Coronary artery (tissue), 2 donors: ENCODE results near the gene NPL.

Experiments used
- DNase-seq: peaks from one replicate; pipeline ENCODE4 v3.0.0-alpha.2; 2017; ENCODE audit warnings: low spot score
- H3K27ac ChIP-seq, 2 donors: fragments of 200-600 bp; sonication (generic); one replicate each; pipeline ENCODE4 v1.5.1; 2016 to 2019
- H3K4me3 ChIP-seq: fragments of 200-600 bp; sonication (generic); 2 replicates; pipeline ENCODE4 v1.5.1; 2016; ENCODE audit warnings: mild to moderate bottlenecking, moderate library complexity
- CTCF ChIP-seq: fragments of 200-600 bp; sonication (generic); IDR thresholded peaks from one replicate; pipeline ENCODE4 v1.5.1; 2019; ENCODE audit warnings: antibody characterized with exemption

The NPL gene

DNA sequence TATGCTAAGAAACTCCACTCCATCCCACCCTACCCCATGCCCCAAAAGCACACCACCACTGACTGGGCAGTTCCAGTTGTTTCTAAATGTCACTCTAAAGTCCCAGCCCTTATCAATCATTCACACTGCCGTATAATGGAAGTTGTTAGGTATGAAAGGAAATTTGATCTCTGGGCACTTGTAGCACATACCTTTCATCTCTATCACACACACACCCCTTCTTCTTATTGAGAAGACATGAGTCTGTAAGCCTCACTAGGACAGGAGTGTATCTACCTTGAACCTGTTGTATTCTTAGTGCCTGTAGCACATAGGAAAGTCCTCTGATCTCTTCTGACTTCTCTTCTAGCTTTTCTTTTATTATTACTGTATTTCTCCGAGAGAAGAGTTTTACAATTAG lies 27.3 kb downstream of the NPL start:
- no peak for TF ChIP-seq CTCF
- Histone ChIP-seq H3K27ac (no peak overlapping the region), H3K4me3 (no peak overlapping the region)
- no peak for DNase-seq

- Histone ChIP-seq H3K4me3 (no peak overlapping the region), H3K27ac (no peak overlapping the region)
- no peak for DNase-seq
- no peak for TF ChIP-seq CTCF
Measured at GRCh38 chr1:182817802-182818201, 28.2 kb downstream of the NPL start.

GRCh38 chr1:182823220-182823619 lies 33.6 kb downstream of the NPL start:
- no peak for TF ChIP-seq CTCF
- Histone ChIP-seq H3K4me3 (no peak overlapping the region), H3K27ac (no peak overlapping the region)
- no peak for DNase-seq

GRCh38 chr1:182826892-182827291 lies 37.3 kb downstream of the NPL start:
- no peak for DNase-seq
- no peak overlapping the region for H3K27ac ChIP-seq
- no peak overlapping the region for H3K4me3 ChIP-seq
- TF ChIP-seq CTCF, result no peak

DNA sequence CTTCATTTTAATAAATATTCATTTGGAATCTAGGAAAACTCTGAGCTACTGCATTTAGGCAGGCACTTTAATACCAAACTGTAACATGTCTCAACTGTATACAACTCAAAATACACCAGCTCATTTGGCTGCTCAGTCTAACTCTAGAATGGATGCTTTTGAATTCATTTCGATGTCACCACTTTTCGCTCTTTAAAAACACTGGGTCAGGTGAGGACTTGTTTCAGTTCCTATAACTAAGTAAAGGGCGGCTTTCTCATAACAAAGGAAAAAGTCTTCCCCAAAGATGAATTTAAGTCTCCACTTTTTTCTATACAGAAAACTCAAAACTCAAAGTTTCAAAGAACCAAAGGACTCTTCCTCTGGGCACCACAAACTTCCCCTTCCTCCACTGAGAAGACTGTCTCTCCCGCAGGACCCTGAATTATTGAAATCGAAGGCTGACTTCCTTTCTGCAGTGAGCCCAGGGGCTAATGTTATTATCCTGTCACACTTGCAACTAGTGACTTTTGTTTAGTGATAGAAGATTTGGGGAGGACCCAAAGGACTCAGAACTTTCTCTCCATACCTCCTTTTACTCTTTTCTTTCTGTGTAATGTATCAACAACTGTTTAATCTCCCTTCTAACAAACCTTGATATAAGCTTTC lies 39.8 kb downstream of the NPL start:
- H3K4me3 ChIP-seq, result no peak overlapping the region
- no peak for TF ChIP-seq CTCF
- H3K27ac ChIP-seq, result no peak overlapping the region
- DNase-seq, result no peak

DNA sequence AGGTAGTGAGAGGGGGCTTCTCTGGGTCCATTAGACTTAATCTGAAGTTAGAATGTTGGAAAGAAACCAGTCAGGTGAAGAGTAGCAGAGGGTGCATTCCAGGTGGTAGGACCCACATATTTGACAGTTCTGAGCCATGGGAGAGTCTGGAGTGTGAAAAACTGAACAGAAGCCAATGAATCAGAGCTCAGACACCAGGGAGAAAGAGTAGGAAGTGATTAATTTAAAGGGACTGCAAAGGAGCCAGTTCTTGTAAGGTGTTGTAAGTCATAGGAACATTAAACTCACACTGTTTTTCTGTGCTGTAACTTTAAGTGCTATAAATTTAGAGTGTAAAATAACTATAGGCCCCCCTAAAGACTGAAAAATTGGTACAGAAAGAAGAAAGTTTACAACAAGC lies 43.7 kb downstream of the NPL start:
- no peak for DNase-seq
- H3K27ac ChIP-seq, result no peak overlapping the region
- no peak overlapping the region for H3K4me3 ChIP-seq
- no peak for TF ChIP-seq CTCF

DNA sequence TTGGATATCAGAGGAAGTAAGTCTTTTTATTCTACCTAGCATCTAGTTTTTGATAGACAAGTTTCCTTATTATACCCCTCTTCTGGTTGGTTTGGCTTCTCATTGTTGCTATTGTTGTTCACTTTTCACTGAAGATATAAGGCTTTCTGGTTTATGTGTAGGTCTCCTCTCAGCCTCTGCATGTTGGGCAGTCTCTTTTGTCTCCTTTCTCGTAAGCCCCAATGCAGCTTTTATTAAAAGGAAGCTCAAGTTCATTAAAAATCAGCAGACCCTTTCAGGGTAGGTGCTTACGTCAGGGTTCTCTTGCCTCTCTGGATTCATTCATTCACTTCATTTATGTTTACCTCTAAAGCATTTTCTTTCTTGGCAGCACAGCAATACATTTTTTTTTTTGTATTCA lies 44.8 kb downstream of the NPL start:
- H3K27ac ChIP-seq, result no peak overlapping the region
- no peak for TF ChIP-seq CTCF
- DNase-seq, result no peak
- no peak overlapping the region for H3K4me3 ChIP-seq
